CD4-positive, alpha-beta T cell treated with Interleukin-6 at 100 ng/mL for 8 hours (primary cell): Measurements from ENCODE around the gene NATD1.
"Not testable (repeated sequence)": the region's sequence is repeated elsewhere in the genome, so short reads cannot be mapped to it uniquely, and the experiment has no call there.

Experiments used
- DNase-seq: peaks from one replicate; pipeline ENCODE4 v3.0.0-alpha.2; 2020; ENCODE audit warnings: mixed read lengths, low spot score

Gene NATD1

DNA sequence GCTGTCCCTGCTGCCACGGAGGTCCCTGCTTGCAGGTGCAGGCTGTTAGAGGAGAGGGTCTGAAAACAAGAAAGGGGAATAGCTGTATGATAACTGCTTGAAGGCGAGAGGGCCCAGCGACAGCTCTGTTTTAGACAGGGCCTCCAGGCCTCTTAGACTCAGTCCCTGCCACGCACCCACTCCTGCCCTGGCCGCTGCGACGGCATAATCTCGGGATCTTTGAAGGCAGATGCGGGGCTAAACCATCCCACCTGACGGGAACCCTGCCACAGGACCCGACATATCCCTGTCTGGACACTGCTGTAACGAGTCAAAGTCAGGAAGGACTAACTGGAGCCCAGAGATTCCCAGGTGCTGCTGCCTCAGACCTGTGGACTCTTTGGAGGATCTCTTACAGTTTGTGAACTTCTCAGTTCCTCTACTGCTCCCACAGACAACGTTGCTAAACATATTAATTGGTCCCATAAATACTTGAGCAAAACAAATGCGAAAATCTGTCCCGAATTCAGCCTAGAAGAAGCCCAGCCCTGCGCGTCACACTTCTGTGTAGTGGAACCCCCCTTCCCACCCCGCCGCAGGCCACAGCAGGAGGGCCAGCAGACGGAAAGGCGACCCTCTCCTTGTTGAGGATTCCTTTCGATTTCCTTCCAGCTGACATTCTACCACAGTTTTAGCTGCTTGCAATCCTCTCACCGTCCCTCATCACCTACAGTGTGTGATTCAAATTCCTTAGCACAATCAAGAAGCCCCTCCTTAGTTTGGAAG, 38.3 kb downstream of the NATD1 start:
- DNase-seq = no peak

DNA sequence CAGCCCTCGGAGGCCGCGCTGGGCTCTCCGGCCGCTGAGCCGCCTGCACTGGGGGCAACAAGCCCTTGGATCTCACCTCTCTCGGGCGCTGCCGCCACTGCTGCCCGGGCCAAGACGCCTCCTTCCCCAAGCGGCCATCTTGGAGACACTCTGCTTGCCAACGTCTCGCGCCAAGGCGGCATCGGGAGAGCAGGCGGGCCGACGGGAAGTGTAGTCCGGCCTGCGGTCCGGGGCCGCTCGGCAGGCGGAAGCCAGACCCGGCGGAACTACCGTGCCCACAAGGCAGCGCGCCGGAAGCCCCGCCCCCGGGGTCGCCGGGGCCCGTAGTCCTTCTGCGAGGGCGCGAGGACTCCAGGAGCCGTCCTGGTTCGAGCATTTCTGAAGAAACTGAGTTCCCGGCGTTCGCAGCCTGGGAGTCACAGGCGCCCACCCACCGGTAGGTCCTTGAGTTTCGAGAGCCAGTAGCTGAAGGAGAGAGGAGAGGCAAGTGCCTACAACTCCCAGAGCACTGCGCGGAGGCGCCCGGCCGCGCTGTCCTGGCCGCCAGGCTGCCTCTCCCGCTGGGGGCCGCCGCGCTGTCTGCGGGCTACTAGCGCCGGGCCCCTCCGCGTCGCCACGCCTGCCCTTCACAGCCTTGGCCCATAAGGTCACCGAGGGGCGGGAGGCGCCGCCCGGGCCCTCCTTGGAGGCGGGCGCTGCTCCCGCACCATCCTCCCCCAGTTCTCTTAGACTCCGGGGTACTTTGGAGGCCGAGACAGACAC, 39.0 kb downstream of the NATD1 start, which contains the start of gene TMEM11:
TMEM11 (minus strand) TSS at position 147 of the 762 bp plus-strand sequence; CDS start at position 138, 9 bp downstream.
- DNase-seq = peak; percentile 94

DNA sequence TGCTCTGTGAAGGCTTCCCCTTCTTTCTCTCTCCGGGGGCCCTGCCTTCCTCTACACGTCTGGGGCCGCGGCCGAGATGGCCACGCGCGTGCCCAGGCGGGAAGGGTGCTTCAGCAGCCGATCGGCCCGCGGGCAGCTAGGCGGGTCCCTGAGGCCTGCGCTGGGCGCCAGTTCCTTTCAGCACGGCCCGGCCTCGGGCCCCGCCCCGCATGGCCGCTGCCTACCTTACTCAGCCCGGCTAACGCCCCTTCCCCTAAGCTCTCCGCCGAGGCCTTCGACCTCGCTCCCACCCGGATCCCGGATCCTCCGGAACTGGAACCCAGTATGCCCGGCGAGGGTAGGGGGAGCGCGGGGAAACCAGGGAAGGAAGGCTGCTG, 39.6 kb downstream of the NATD1 start:
- DNase-seq = no peak

DNA sequence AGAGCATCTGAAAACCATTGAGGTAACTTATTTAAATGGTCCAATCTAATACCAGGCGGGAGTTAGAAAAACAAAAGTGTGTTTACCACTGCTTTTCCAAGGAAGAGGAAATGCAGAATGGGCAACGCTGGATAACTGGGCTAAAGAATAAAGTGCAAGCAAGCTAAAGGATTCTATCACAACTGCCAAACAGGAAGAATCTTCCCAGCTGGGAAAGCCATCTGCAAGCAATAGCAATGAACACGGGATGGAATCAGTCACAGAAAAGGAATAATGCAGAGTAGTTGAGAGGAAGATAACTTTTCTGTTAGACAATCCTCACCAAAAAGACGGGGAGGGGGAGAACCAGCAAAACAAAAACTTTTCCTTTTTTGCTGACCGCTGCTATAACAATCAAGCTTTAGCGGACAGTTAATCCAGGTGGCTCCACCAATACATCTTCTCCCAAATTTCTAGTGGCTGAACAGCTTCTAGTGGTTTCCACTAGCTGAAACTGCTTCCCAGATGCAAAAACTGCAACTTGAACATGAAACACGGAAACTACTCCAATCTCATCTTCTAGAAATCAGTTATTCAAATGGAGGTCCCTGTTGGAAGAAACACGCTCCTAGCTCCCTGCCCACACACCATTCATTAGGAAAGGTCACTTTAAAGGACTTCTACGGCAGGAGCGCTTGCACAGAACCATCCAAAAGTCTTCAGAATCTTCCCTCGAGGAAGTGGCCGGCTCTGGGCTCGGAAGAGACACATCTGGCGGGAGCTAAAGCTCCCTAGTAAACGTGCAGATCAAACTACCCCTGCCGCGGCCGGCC, 40.2 kb downstream of the NATD1 start:
- DNase-seq = no peak

DNA sequence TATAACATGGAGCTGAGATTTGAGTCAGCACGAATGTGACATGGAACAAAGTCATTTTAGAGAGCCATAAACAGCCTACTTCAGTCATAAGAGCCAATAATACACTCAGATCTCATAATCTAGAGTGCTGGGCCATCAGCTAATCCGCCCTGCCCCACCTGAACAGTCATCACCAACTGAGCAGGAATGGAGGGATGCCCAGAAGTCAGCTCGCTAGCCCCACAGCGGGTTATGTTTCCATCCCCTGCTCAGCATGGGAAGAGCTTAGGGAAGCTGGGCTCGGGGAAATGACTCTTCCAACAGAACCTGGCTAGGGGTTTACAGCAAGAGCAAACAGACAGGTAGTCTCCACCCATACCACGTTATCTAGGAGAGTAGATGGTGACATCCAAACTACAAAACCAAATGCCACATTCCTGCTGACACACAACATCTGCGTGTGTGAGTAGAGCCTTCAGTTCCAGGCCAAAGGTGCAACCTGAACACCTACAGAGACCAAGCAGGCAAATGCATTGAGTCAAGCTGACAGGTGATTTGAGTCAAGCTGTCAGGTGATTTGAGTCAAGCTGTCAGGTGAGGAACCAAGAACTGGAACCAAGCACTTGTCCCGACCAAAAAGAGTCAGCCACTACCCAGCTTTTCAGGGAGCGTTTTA, 41.3 kb downstream of the NATD1 start:
- no peak for DNase-seq

DNA sequence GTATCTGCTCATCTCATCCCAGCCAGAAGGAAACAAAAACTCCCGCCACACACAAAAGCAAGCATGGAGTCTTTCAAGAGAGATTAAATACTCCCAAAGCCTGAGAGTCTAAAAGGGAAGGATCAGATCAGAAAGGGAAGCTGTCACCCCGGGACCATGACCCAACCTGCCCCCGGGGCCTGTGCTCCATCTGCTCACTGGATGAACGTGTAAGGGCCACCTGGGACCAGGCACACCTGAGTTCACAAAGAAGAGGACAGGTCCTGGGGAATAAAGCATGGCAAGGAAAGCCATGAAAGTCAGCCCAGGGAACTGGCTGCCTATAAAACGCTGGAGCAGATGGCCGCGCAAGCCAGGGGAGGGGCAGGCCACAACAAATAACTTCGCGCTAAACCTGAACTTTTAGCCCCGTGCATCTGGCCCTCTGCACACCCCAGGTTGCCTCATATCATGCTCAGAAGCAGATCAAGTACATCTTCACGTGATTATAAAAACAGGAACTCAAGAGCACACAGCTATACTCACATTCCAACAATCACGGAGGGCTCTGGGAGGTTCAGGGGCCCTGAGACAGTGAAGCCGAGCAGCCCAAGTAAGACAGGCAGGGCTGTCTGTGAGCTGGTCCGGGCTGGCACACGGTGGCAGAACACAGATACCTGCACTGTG, 42.7 kb downstream of the NATD1 start:
- no peak for DNase-seq

DNA sequence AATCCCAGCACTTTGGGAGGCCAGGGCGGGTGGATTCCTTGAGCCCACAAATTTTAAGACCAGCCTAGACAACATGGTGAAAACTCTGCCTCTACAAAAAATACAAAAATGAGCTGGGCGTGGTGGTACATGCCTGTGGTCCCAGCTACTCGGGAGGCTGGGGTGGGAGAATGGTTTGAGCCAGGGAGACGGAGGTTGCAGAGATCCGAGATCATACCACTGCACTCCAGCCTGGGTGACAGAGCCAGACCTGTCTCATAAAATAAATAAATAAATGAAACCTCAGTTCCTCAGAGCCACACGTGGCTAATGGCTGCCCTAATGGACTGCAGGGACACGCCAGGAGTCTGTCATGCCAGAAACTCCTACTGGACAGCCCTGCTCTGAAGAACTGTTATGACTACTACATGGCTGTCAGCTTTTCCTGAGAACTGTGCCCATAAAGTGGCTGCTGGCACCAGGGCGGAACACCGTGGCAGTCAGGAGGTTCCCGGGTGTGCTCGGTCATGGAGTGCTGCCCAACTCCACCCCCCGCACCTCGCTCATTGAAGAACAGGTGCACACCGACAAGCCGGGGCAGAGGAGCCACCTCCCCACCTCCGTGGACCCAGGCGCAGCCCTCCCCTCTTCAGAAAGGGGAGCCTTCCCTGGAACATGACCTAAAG, 43.6 kb downstream of the NATD1 start:
- no peak for DNase-seq

DNA sequence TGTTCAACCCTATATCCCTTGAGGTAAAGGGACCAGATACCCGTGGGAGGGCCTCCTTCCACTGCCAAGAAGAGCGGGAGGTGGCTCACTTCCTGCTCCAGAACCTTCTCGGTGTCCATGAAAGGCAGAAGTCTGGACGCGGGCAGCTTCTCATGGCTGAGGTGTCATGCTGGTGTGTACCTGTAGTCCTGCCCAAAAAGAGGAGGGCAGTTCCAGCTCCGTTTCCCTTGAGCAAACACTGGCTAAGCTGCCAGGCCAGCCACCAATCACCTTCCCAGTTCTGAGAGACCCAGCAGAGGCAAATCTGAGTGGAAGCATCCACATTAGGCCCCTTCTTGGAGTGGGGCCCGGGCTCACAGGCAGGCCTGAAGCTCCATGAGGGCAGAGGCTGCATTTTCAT, 44.9 kb downstream of the NATD1 start:
- no peak for DNase-seq

DNA sequence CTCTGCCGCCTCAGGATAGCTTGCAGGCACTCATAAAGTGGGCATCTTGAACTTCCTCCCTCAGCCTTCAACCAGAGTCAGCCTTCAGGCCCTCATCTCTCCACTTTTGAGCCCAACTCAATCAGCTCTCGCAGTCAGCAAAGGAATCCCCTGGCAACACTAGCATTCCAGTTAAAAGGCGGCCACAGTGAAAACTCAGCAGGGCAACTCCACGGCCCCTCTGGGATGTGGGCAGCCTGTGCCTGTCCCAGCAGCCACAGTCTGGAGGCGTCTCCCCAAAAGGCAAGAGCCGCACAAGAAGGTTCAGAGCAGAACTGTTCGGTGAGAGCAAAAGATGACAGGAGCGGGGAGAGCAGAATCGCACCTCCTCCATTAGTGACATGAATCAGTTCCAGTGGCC, 48.3 kb downstream of the NATD1 start:
- DNase-seq = no peak

DNA sequence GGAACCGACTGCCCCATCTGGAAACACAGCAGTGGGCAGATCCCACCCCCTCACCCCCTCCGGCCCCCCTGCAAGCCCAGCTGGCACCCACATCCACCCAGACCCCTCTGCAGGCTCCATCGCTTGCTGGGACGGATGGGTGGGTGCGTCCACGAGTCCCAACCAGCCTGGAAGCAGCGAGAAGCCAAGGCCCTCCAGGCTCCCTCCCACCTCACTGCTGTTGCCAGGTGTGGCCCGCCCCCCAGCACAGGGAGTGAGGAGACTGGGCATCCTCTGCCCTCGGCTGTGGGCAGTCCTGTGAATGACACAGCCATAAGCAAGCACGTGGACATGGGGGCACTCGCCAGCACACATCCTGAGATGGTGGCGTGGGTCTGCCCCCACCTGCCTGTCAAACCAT, 50.7 kb downstream of the NATD1 start:
- DNase-seq = no peak

DNA sequence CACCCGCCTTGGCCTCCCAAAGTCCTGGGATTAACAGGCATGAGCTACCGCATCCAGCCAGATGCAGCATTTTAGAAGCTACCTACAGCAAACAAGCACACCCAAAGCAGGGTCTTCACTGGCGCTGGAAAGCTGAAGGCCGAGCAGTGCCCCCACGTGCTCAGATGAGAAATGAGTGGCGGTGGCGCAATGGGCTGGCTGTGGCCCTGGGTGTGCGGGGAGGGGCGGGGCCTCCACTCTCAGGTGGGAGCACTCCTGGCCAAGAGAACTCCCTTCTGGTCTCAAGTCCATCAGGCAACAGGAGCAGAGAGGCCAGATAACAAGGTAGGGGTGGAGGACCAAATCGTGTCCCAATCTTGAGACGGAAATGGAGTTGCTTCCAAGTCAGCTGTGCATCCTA, 51.3 kb downstream of the NATD1 start:
- DNase-seq = no peak

DNA sequence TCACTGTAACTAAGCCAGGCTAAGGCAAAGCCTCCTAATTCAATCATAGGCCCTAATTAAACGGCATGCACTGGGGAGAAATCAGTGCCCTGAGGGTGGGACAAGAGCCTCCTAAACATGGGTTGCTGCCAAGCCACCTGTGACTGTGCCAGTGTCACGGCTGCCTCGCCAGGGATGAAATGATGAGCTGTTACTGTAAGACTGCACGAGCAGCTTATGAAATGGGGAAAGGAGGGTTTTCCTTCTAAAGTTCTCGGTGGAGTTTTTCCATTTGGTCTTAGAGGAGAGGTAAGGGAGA, 52.0 kb downstream of the NATD1 start:
- DNase-seq = no peak

DNA sequence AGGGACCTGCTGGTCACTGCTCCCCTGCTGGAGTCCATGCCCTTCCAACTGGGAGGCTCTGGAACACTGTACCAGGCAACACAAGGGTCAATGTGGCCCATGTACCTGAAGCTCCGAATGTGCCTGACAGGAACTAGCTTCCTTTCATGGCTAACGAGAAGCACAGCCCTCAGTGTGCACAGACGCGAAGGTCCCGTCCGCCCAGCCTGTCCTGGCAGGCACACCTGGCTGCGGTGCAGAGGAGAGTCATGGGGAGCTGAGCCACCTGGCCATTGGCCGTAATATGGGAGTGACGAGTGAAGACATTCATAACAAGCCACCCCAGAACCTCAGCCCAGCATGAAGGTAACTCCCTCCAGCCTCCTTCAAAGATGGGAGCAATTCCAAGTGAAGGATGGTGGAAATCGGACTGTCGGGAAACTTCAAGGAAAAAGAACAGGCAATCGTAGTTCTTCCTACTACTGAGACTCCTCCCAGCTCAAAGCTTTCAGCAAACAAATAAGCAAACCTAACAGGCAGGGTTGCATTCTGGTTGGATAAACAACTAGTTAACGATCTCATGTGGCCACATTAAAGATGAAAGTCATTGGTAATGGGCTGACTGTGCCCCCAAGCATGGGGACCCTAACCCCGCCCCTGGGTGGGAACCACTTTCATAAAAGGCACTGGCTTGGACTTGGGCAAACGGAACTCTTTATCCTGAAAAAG, 52.5 kb downstream of the NATD1 start:
- DNase-seq = no peak

DNA sequence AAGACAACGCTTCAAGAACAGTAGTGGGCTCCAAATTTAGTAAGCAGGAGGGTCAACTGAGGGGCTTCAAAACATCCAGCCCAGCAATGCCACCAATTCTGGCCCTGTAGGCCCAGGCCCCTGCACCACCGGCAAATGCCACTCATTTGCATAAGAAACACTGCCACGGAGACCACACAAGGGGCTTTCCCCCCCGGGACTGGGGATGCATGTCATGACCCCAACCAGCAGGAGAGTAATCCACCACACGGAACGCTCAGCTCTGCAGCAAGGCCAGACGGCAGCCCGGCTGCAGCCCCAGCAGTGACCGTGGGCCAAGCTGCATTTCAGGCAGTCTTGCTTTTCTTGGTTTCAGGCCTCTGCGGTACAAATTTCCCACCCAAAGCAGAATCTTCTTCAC, 53.4 kb downstream of the NATD1 start:
- no peak for DNase-seq

DNA sequence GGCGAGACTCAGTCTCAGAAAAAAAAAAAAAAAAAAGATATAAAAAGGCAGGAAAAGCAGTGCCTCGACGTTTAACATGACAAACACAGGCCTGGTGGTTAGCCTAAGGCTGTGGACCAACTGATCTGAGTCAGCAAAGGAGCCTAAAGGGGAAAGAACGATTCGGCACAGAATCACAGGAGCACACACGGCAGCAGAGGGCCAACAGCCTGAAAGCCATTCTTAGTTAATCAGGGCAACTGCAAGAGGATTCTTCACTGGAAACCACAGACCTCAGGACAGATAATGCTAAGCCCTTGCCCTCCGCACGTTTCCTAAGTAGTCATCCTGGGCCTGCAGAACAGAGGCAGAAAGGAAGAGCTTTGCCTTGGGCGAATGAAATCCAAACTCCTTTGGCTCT, 53.9 kb downstream of the NATD1 start:
- DNase-seq = no peak

DNA sequence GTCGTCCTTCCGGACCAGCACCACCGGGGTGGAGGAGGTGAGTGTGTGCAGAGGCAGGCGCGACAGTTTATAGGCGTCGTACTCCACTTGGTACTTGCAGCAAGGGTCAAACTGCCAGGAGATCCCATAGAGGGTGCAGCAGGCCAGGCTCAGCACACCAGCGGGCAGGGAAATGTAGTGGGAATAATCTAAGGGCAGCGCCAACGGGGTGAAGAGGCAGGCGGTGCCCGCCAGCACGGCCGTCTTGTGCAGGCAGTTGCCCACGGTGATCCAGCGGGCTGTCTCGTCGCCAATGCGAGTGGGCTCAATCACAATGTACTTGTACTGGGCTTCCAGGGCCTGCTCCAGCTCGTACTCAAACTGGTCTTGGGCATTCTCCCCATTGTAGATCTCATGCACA, 54.8 kb downstream of the NATD1 start:
- no peak for DNase-seq

DNA sequence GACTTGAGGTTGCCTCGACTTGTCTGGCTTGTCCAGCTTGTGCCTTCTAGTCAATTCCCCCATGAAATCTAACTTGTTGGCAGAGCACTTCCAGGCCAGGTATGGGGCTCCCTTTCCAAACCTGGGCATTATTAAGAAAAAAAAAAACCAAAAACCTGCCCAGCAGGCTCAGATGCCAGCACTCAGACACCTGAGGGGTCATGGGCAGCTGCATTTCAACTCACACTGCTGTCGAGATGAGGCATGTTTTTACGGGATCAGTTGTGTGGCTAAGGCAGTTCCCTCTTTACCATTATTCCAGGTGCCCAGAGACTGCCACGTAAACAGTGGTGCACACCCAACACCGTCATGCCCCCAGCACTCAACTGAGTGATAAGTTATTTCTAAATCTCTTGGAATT, 57.1 kb downstream of the NATD1 start:
- DNase-seq = no peak

DNA sequence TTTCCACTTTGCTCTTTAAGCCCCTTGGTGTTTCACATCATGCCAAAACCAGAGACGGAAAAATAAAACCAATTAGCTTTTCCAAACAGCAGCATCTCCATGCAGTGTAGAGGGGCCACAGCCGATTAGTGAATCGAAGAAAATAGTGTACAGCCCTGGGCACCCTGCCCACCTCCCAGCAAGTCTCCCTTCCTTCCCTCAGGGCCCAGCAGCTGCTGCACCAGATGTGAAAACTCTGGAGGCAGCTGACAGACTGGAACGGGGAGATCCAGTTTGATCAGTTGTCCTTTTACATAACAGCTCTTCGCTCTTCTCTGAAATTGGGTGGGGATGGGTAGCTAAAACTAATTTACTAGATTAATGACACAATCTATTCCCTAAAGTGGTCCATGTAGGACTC, 58.5 kb downstream of the NATD1 start:
- DNase-seq = no peak

DNA sequence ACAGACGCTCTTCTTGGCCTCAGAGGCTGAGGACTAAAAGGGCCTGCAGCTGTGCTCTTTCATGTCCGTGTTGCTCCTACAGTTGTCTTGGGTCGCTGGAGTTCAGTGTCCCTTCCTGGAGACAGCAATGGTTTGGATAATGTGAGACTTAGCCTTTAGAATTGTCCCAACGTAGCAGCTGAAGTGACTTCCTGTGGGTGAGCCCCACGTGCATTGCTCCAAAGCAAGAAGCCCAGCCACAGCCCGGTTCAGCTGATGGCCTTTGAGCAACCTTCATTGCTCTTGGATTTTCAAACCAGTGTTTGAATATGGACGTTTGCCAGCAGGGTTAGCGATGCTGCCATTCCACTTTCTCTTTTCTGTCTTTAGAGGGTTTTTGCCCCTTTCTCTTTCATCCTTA, 59.0 kb downstream of the NATD1 start:
- DNase-seq = no peak

DNA sequence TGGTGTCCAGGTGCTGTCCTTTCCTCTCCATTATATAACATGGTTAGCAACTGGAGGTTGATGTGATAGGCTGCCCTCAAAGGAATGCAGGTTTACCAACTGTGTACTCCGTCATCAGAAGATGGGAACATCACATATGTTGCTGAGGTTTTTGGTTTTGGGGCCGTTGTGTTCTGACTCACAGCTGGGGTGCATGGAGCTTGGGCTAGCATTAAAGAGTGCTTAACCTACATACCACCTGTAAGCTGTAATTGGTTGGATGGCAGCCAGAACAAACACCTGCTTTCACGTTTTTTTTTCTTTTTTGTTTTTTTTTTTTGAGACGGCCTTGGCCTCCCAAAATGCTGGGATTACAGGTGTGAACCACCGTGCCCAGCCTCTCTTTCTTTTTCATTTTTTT, 60.2 kb downstream of the NATD1 start:
- DNase-seq = no peak

DNA sequence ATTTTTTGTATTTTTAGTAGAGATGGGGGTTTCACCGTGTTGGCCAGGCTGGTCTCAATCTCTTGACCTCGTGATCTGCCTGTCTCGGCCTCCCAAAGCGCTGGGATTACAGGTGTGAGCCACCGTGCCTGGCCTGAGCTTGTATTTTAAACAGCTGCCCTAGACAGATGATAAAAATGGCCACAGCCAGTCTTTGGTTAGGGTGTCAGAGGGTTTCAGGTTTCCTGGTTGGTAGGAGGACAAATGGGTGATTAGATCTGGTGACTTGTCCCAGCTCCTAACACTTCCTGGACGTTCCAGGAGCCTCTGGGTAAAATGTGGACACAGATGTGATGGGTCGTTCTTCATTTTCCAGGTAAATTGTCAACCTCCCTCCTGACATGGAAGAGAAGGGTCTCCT, 60.8 kb downstream of the NATD1 start:
- not testable (repeated sequence) for DNase-seq
